ENCODE measurements around the gene RLF.

Gene RLF

GRCh38 chr1:40161125-40161887 lies at the start of gene RLF:
Gene RLF, plus strand, starts transcription at chr1:40161387. Its CDS starts 13 bp downstream, at chr1:40161400.
- FAIRE-seq: peak; percentile 55

- FAIRE-seq: no peak
Observed at GRCh38 chr1:40114400-40114799, 46.8 kb upstream of the RLF start.

GRCh38 chr1:40120128-40120527 lies 41.1 kb upstream of the RLF start:
- no peak for FAIRE-seq

- FAIRE-seq: no peak
Observed at GRCh38 chr1:40122855-40123254, 38.3 kb upstream of the RLF start.

GRCh38 chr1:40130892-40131291 lies 30.3 kb upstream of the RLF start:
- no peak for FAIRE-seq

- peak; percentile 65 for FAIRE-seq
Observed at GRCh38 chr1:40132383-40133311, 28.5 kb upstream of the RLF start.

- no peak for FAIRE-seq
Observed at GRCh38 chr1:40133312-40133665, 27.9 kb upstream of the RLF start.

- FAIRE-seq: no peak
Observed at GRCh38 chr1:40133839-40134238, 27.3 kb upstream of the RLF start.

- peak; percentile 87 for FAIRE-seq
Observed at GRCh38 chr1:40140211-40140973, 20.8 kb upstream of the RLF start.

GRCh38 chr1:40141878-40142535 lies 19.2 kb upstream of the RLF start:
- FAIRE-seq: peak; percentile 89

- FAIRE-seq: peak; percentile 25
Observed at GRCh38 chr1:40143891-40144575, 17.2 kb upstream of the RLF start.

GRCh38 chr1:40151457-40152079 lies 9.6 kb upstream of the RLF start:
- no peak for FAIRE-seq

- peak; percentile 69 for FAIRE-seq
Observed at GRCh38 chr1:40153073-40153770, 8.0 kb upstream of the RLF start.

- no peak for FAIRE-seq
Observed at GRCh38 chr1:40155135-40155534, 6.1 kb upstream of the RLF start.

- no peak for FAIRE-seq
Observed at GRCh38 chr1:40155910-40156309, 5.3 kb upstream of the RLF start.

GRCh38 chr1:40160806-40161124 lies 422 bp upstream of the RLF start:
- FAIRE-seq: no peak

- no peak for FAIRE-seq
Observed at GRCh38 chr1:40161888-40162397, 756 bp downstream of the RLF start.

GRCh38 chr1:40162753-40163441 lies 1.7 kb downstream of the RLF start:
- FAIRE-seq: no peak

GRCh38 chr1:40167317-40167716 lies 6.1 kb downstream of the RLF start:
- no peak for FAIRE-seq

- FAIRE-seq: no peak
Observed at GRCh38 chr1:40171036-40171435, 9.8 kb downstream of the RLF start.

All from TTC549 (cell line).